ENCODE results near the gene PIK3R6. TPM values are rescaled to one million over a fixed set of nuclear protein-coding genes. Genes with fewer than 3 reads are reported as not detected.
"Not testable (repeated sequence)": the region's sequence is repeated elsewhere in the genome, so short reads cannot be mapped to it uniquely, and the experiment has no call there.

The PIK3R6 gene
- polyA plus RNA-seq, 4 donors, result 0.97 to 1.8 (median 1.4) TPM

- no peak for DNase-seq (ENCODE audit: low read depth in 4 of 4, low spot score in 3 of 4)
Observed at GRCh38 chr17:8856869-8857575, 10.5 kb downstream of the PIK3R6 start.

GRCh38 chr17:8856205-8856603 lies 11.3 kb downstream of the PIK3R6 start:
- not testable (repeated sequence) for DNase-seq (ENCODE audit: low read depth in 4 of 4, low spot score in 3 of 4)

GRCh38 chr17:8855477-8856204 lies 11.8 kb downstream of the PIK3R6 start:
- DNase-seq (ENCODE audit: low read depth in 4 of 4, low spot score in 3 of 4), result no peak

GRCh38 chr17:8851600-8851999 lies 15.9 kb downstream of the PIK3R6 start:
- no peak for DNase-seq (ENCODE audit: low read depth in 4 of 4, low spot score in 3 of 4)

- DNase-seq (ENCODE audit: low read depth in 4 of 4, low spot score in 3 of 4), result no peak
Observed at GRCh38 chr17:8849311-8850041, 18.0 kb downstream of the PIK3R6 start.

GRCh38 chr17:8847891-8848290 lies 19.6 kb downstream of the PIK3R6 start:
- no peak for DNase-seq (ENCODE audit: low read depth in 4 of 4, low spot score in 3 of 4)

GRCh38 chr17:8846768-8847211 lies 20.7 kb downstream of the PIK3R6 start:
- no peak for DNase-seq (ENCODE audit: low read depth in 4 of 4, low spot score in 3 of 4)

GRCh38 chr17:8844229-8845218 lies 22.9 kb downstream of the PIK3R6 start:
- no peak for DNase-seq (ENCODE audit: low read depth in 4 of 4, low spot score in 3 of 4)

GRCh38 chr17:8843344-8843743 lies 24.1 kb downstream of the PIK3R6 start:
- no peak for DNase-seq (ENCODE audit: low read depth in 4 of 4, low spot score in 3 of 4)

- DNase-seq (ENCODE audit: low read depth in 4 of 4, low spot score in 3 of 4), result no peak
Observed at GRCh38 chr17:8841844-8842243, 25.6 kb downstream of the PIK3R6 start.

- no peak for DNase-seq (ENCODE audit: low read depth in 4 of 4, low spot score in 3 of 4)
Observed at GRCh38 chr17:8839410-8839935, 28.0 kb downstream of the PIK3R6 start.

GRCh38 chr17:8838551-8839095 lies 28.9 kb downstream of the PIK3R6 start:
- DNase-seq (ENCODE audit: low read depth in 4 of 4, low spot score in 3 of 4), result no peak

- no peak for DNase-seq (ENCODE audit: low read depth in 4 of 4, low spot score in 3 of 4)
Observed at GRCh38 chr17:8837563-8838075, 29.9 kb downstream of the PIK3R6 start.

GRCh38 chr17:8836821-8837562 lies 30.5 kb downstream of the PIK3R6 start:
- no peak for DNase-seq (ENCODE audit: low read depth in 4 of 4, low spot score in 3 of 4)

GRCh38 chr17:8835631-8836364 lies 31.7 kb downstream of the PIK3R6 start:
- DNase-seq (ENCODE audit: low read depth in 4 of 4, low spot score in 3 of 4), result no peak

GRCh38 chr17:8835106-8835505 lies 32.4 kb downstream of the PIK3R6 start:
- no peak for DNase-seq (ENCODE audit: low read depth in 4 of 4, low spot score in 3 of 4)

- DNase-seq (ENCODE audit: low read depth in 4 of 4, low spot score in 3 of 4), result no peak
Observed at GRCh38 chr17:8832711-8833352, 34.6 kb downstream of the PIK3R6 start.

Data from right renal pelvis (tissue), 4 donors.